Measurements from ENCODE around the gene YIPF2.

The YIPF2 gene

DNA sequence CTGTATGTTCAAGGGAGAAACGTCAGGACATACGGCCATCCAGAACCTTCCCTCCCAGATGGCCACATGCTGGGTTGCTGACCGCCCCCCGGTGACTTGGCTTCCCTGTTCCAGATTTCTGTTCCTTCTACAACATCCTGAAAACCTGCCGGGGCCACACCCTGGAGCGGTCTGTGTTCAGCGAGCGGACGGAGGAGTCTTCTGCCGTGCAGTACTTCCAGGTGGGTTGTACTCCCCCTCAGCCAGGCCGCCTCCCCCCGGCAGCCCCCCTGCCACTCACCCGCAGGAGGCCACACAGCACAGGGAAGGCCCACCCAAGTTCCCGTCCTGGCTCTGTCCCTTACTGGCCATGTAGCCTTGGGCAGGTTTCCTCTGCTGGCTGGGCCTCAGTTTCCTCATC lies 20.5 kb downstream of the YIPF2 start:
- Histone ChIP-seq H3K27me3 (ENCODE audit: insufficient read depth, poor library complexity, severe bottlenecking) (no peaks in the 10 kb centered on the region), H3K4me3 (replicated peaks; ENCODE audit: insufficient read depth, low read length) (no peak overlapping the region), H3K27ac (replicated peaks) (no peak overlapping the region)
- no peak for DNase-seq (ENCODE audit: low read depth in 1 of 2, low spot score in 1 of 2)
- TF ChIP-seq, protein P1, sequence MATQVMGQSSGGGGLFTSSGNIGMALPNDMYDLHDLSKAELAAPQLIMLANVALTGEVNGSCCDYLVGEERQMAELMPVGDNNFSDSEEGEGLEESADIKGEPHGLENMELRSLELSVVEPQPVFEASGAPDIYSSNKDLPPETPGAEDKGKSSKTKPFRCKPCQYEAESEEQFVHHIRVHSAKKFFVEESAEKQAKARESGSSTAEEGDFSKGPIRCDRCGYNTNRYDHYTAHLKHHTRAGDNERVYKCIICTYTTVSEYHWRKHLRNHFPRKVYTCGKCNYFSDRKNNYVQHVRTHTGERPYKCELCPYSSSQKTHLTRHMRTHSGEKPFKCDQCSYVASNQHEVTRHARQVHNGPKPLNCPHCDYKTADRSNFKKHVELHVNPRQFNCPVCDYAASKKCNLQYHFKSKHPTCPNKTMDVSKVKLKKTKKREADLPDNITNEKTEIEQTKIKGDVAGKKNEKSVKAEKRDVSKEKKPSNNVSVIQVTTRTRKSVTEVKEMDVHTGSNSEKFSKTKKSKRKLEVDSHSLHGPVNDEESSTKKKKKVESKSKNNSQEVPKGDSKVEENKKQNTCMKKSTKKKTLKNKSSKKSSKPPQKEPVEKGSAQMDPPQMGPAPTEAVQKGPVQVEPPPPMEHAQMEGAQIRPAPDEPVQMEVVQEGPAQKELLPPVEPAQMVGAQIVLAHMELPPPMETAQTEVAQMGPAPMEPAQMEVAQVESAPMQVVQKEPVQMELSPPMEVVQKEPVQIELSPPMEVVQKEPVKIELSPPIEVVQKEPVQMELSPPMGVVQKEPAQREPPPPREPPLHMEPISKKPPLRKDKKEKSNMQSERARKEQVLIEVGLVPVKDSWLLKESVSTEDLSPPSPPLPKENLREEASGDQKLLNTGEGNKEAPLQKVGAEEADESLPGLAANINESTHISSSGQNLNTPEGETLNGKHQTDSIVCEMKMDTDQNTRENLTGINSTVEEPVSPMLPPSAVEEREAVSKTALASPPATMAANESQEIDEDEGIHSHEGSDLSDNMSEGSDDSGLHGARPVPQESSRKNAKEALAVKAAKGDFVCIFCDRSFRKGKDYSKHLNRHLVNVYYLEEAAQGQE (IDR thresholded peaks at IDR 0.05; ENCODE audit: insufficient replicate concordance, low read depth), result no peak
- TF ChIP-seq GABPA (IDR thresholded peaks at IDR 0.05; ENCODE audit: low read depth) (no peak), POLR2AphosphoS5 (IDR thresholded peaks at IDR 0.05; ENCODE audit: low read depth) (no peak), SPI1 (IDR thresholded peaks at IDR 0.05; ENCODE audit: borderline replicate concordance, low read depth) (no peak)
- TF ChIP-seq, protein P2, sequence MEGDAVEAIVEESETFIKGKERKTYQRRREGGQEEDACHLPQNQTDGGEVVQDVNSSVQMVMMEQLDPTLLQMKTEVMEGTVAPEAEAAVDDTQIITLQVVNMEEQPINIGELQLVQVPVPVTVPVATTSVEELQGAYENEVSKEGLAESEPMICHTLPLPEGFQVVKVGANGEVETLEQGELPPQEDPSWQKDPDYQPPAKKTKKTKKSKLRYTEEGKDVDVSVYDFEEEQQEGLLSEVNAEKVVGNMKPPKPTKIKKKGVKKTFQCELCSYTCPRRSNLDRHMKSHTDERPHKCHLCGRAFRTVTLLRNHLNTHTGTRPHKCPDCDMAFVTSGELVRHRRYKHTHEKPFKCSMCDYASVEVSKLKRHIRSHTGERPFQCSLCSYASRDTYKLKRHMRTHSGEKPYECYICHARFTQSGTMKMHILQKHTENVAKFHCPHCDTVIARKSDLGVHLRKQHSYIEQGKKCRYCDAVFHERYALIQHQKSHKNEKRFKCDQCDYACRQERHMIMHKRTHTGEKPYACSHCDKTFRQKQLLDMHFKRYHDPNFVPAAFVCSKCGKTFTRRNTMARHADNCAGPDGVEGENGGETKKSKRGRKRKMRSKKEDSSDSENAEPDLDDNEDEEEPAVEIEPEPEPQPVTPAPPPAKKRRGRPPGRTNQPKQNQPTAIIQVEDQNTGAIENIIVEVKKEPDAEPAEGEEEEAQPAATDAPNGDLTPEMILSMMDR (IDR thresholded peaks at IDR 0.05; ENCODE audit: insufficient read depth, low read length), result no peak

- no peak overlapping the region for H3K4me3 ChIP-seq (replicated peaks; ENCODE audit: insufficient read depth, low read length)
- DNase-seq (ENCODE audit: low read depth in 1 of 2, low spot score in 1 of 2), result no peak
- no peak overlapping the region for H3K27ac ChIP-seq (replicated peaks)
- TF ChIP-seq, protein P2 (IDR thresholded peaks at IDR 0.05; ENCODE audit: insufficient read depth, low read length), result no peak
- TF ChIP-seq SPI1 (IDR thresholded peaks at IDR 0.05; ENCODE audit: borderline replicate concordance, low read depth) (no peak), GABPA (IDR thresholded peaks at IDR 0.05; ENCODE audit: low read depth) (no peak), POLR2AphosphoS5 (IDR thresholded peaks at IDR 0.05; ENCODE audit: low read depth) (no peak)
- TF ChIP-seq, protein P1 (IDR thresholded peaks at IDR 0.05; ENCODE audit: insufficient replicate concordance, low read depth), result no peak
- H3K27me3 ChIP-seq (ENCODE audit: insufficient read depth, poor library complexity, severe bottlenecking), result no peaks in the 10 kb centered on the region
These were observed 29.2 kb downstream of the YIPF2 start for GRCh38 chr19:10899151-10899653.

- no peak for TF ChIP-seq POLR2AphosphoS5 (IDR thresholded peaks at IDR 0.05; ENCODE audit: low read depth)
- TF ChIP-seq GABPA (IDR thresholded peaks at IDR 0.05; ENCODE audit: low read depth), result no peak
- TF ChIP-seq, protein P2 (IDR thresholded peaks at IDR 0.05; ENCODE audit: insufficient read depth, low read length), result no peak
- no peak for TF ChIP-seq SPI1 (IDR thresholded peaks at IDR 0.05; ENCODE audit: borderline replicate concordance, low read depth)
- TF ChIP-seq, protein P1 (IDR thresholded peaks at IDR 0.05; ENCODE audit: insufficient replicate concordance, low read depth), result no peak
- no peak for DNase-seq (ENCODE audit: low read depth in 1 of 2, low spot score in 1 of 2)
- Histone ChIP-seq H3K27me3 (ENCODE audit: insufficient read depth, poor library complexity, severe bottlenecking) (no peaks in the 10 kb centered on the region), H3K27ac (replicated peaks) (no peak overlapping the region), H3K4me3 (replicated peaks; ENCODE audit: insufficient read depth, low read length) (no peak overlapping the region)
These were observed 29.8 kb downstream of the YIPF2 start for GRCh38 chr19:10898633-10899032.

Measured in HL-60 (cell line).